ENCODE measurements around the gene CNTNAP2. TPM values are rescaled to one million over a fixed set of nuclear protein-coding genes. Genes with fewer than 3 reads are reported as not detected.

Gene CNTNAP2
- total and polyA plus RNA-seq, 11 donors, result 0.01 to 2.6 (median 0.31) TPM; not detected in 3

- Histone ChIP-seq H3K4me1 (peaks cover 0 to 8% (median 0%) of the 10 kb centered on the region in 12 donors), H3K9me3 (no peaks in the 10 kb centered on the region), H3K36me3 (no peaks in the 10 kb centered on the region), H3K27ac (no peak overlapping the region), H3K4me3 (no peak overlapping the region), H3K27me3 (peaks cover 0 to 13% (median 0%) of the 10 kb centered on the region in 9 donors)
- intact Hi-C loops (cut with DNase I), result loop anchor here in 8 of 10 donors (5.0 to 10.0 kb wide), 3 partner anchors 704 to 1016 kb away; no protein-coding TSS in a partner anchor
- WGBS, 4 donors, result 66 to 76% (median 69%) methylated on average over 5 of the region's 5 CpGs
- peak in 2 of 4 donors; percentile 40 for ATAC-seq
- peak in 1 of 5 donors; percentile 31 for DNase-seq
- TF ChIP-seq POLR2A (IDR thresholded peaks at IDR 0.05), result no peak
Measured at GRCh38 chr7:148260599-148260998, 2144.0 kb downstream of the CNTNAP2 start.

DNA sequence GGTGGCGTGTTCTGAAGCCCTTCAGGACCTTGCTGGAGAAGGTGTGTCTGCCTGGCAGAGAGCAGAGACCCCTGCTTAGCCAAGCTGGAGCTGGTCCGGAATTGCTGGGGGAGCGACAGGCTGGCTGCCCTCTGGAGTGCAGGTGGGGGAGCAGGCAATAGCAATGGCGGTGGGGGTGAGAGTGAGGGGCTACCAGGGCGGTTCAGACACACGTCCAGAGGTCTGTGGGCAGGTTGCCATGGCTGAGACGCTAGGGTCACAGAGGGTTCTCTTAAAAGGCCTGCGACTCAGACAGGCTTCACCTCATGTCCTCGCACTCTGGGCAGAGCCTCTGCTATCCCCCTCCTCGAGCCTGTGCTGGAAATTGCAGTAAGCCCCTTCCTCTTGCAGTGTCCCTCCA, 2144.9 kb downstream of the CNTNAP2 start:
- Histone ChIP-seq H3K4me1 (peaks cover 0 to 8% (median 0%) of the 10 kb centered on the region in 12 donors), H3K36me3 (no peaks in the 10 kb centered on the region), H3K27ac (no peak overlapping the region), H3K27me3 (peaks cover 0 to 18% (median 0%) of the 10 kb centered on the region in 9 donors), H3K9me3 (no peaks in the 10 kb centered on the region), H3K4me3 (no peak overlapping the region)
- TF ChIP-seq POLR2A (IDR thresholded peaks at IDR 0.05), result no peak
- TF ChIP-seq, protein P1, sequence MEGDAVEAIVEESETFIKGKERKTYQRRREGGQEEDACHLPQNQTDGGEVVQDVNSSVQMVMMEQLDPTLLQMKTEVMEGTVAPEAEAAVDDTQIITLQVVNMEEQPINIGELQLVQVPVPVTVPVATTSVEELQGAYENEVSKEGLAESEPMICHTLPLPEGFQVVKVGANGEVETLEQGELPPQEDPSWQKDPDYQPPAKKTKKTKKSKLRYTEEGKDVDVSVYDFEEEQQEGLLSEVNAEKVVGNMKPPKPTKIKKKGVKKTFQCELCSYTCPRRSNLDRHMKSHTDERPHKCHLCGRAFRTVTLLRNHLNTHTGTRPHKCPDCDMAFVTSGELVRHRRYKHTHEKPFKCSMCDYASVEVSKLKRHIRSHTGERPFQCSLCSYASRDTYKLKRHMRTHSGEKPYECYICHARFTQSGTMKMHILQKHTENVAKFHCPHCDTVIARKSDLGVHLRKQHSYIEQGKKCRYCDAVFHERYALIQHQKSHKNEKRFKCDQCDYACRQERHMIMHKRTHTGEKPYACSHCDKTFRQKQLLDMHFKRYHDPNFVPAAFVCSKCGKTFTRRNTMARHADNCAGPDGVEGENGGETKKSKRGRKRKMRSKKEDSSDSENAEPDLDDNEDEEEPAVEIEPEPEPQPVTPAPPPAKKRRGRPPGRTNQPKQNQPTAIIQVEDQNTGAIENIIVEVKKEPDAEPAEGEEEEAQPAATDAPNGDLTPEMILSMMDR (IDR thresholded peaks at IDR 0.05), result no peak
- intact Hi-C loops (cut with DNase I), result loop anchor here in 8 of 10 donors (5.0 to 10.0 kb wide), 3 partner anchors 703 to 1017 kb away; no protein-coding TSS in a partner anchor
- DNase-seq, result no peak
- 90 to 94% (median 93%) methylated on average over 10 of the region's 10 CpGs for WGBS, 4 donors
- peak in 1 of 4 donors; percentile 38 for ATAC-seq

DNA sequence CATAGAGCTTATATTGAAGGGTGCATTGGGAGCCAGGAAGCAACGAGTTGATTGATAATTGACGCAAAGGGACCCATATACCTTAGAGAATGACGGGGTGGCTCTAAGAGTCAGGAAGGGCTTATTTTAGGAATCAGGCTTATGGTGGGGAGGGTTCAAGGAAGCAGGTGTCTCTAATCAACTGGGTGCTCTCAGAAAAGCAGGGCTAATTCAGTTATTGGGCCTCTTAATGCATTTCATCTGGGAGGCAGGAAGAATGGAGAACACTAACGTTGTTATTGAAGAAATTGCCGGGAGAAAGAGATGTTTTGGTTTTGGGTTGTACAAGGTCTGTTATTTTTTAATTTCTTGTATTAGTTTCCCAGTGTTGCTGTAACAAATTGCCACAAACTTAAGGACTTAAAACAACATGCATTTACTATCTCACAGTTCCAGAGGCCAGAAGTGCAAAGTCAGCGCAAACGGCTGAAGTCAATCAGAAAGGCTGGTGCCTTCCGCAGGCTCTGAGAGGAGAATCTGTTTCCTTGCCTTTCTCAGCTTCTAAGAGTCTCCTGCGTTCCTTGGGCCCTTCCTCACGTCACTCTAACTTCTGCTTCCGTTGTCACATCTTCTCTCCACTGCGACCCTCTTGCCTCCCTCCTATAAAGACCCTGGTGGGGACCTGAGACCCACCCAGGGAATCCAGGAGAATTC, 2145.5 kb downstream of the CNTNAP2 start:
- DNase-seq (no peak), ATAC-seq (no peak)
- intact Hi-C loops (cut with DNase I), result loop anchor here in 8 of 10 donors (2.0 to 10.0 kb wide), 4 partner anchors 701 to 1017 kb away; no protein-coding TSS in a partner anchor
- peak overlapping the region in 1 of 12 donors; percentile 13 for H3K4me3 ChIP-seq
- peaks cover 0 to 15% (median 0%) of the 10 kb centered on the region in 9 donors for H3K27me3 ChIP-seq
- H3K9me3 ChIP-seq, result no peaks in the 10 kb centered on the region
- TF ChIP-seq, protein P1 (IDR thresholded peaks at IDR 0.05), result no peak
- TF ChIP-seq POLR2A (IDR thresholded peaks at IDR 0.05), result no peak
- no peaks in the 10 kb centered on the region for H3K36me3 ChIP-seq
- 52 to 57% (median 54%) methylated on average over 12 of the region's 12 CpGs for WGBS, 4 donors
- H3K27ac ChIP-seq, result no peak overlapping the region
- peaks cover 0 to 8% (median 0%) of the 10 kb centered on the region in 12 donors for H3K4me1 ChIP-seq

DNA sequence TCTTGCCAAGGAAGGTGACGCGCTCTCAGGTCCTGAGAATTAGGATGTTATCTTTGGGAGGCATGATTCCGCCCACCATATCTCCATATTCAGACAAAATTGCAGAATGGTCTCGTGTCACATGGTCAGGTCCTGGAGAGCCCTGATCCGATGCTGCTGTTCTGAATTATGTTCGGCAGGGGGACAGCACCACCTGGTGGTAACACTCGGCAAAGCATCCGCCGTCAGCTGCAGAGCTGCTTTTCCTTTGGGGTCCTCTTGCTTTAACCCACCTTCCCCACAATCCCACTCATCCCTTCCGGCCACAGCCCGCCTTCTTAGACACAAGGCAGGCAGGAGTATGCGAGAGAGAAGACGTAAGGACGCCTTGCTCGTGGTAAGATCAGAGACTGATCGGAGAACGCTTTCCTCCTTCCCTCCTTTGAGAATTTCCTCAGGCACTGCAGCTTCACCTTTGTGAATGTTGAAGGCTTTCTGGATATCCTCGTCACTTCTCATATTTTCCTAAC, 2146.2 kb downstream of the CNTNAP2 start:
- ATAC-seq (peak; percentile 53 to 83 (median 78)), DNase-seq (peak; percentile 37 to 64 (median 49))

More for the DNA sequence above, 2146.2 kb downstream of the CNTNAP2 start:
- intact Hi-C loops (cut with DNase I), result loop anchor here in 8 of 10 donors (2.0 to 10.0 kb wide), 4 partner anchors 700 to 1018 kb away; no protein-coding TSS in a partner anchor
- Histone ChIP-seq H3K4me3 (peak overlapping the region in 1 of 12 donors; percentile 13), H3K27me3 (peaks cover 0 to 14% (median 3%) of the 10 kb centered on the region in 9 donors), H3K4me1 (peaks cover 0 to 8% (median 0%) of the 10 kb centered on the region in 12 donors), H3K36me3 (no peaks in the 10 kb centered on the region), H3K9me3 (no peaks in the 10 kb centered on the region), H3K27ac (no peak overlapping the region)
- WGBS, 4 donors, result 6 to 10% (median 8%) methylated on average over 13 to 18 of the region's 18 CpGs
- TF ChIP-seq, protein P1 (IDR thresholded peaks at IDR 0.05), result peak; percentile 83 to 99 (median 93)
- no peak for TF ChIP-seq POLR2A (IDR thresholded peaks at IDR 0.05)

Measured in heart left ventricle (tissue), 16 donors.